Caki2 (cell line): ENCODE results near the gene CLRN1. TPM values are rescaled to one million over a fixed set of nuclear protein-coding genes. Genes with fewer than 3 reads are reported as not detected.

Experiments used
- DNase-seq: peaks from one replicate; pipeline ENCODE4 v3.0.0-alpha.2; 2015; ENCODE audit warnings: low read depth
- in situ Hi-C: cut with HindIII; loops from 2 replicates; pipeline ENCODE4 v1.10.0; 2016; ENCODE audit warnings: low sequenced_read_pairs, low pct_unique_long_range_greater_than_20kb, mixed read lengths
- total RNA-seq: library from RNA; depleted of rRNA; stranded (reverse); fragments of >200 nt; shearing (Covaris generic); gene quantifications from 2 replicates; pipeline ENCODE4 v1.2.3, GENCODE V29; 2014; ENCODE audit warnings: low replicate concordance

CLRN1 gene
- total RNA-seq, 1 experiment from 2014 or later = not detected

DNA sequence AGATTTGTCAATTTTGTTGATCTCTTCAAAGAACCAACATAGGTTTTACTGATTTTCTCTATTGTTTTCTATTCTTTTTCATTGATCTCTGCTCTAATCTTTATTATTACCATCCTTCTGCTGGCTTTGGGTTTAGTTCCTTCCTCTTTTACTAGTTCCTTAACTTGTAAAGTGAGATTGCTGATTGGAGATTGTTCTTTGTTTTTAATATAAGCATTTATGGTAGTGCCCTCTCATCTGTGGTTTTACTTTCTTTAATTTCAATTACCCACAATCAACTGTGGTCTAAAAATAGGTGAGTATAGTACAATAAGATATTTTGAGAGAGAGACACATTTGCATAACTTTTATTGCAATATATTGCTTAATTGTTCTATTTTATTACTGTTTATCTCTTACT is 13.2 kb upstream of the CLRN1 start:
- no peak for DNase-seq
- in situ Hi-C loops = no loop called here

GRCh38 chr3:150984066-150984465 is 11.5 kb upstream of the CLRN1 start:
- in situ Hi-C loops = no loop called here
- no peak for DNase-seq

GRCh38 chr3:150978566-150979148 is 6.1 kb upstream of the CLRN1 start:
- no peak for DNase-seq
- in situ Hi-C loops = no loop called here

DNA sequence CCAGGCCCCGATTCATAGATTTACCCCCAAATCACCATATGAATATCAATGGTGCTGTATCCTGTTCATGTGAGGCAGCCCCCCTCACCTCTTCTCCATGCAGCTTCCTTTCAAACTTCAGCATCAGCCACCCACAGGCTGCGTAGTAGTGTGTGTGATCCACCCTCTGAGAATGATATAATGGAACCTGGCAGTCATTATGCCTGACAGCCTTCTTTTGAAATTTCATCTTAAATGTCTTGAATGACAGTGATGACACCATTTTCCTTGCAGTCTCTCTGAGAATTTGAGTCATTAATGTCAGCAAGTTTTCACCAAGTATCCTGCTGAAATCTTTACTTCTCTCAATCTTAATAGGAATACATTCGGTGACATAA is 3.5 kb upstream of the CLRN1 start:
- in situ Hi-C loops = no loop called here
- DNase-seq = no peak

DNA sequence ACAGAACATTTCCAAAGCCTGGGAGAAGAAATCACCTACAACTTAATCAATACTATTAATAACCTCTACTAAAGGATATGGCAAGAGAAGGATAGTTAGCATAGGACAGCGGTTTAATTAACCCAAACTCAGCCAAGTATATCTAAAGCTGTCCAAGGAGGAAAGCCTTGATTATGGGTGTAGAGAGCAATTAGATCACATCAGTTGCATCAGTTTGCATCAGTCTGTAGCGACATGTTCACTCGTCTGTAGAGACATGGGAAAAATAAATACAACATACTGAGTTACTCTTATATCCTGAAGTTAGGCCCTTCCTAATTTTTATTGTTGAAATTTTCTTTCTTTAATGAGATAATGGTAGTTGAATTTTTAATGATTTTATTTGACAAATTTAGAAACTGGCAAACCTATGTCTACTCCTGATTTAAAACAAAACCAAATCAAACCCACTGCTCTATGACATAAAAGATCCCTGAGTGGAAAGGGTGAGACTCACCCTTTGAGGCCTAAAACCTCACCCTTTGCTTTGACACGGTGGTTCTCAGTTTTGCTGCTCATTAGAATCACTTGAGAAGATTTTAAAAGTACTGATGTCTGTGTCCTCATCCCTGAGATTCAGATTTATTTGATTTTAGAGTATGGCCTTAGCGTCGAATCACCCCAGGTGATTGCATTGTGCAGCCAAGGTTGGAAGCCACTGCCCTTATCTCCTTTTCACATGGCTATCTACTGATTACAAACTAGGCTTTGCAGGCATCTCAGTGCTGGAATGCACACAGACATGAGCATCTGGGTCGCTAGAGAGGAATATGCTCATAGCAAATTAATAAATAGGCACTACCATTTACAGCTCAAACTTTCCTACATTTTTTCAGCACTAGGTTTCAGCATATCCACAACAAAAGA is 2.8 kb upstream of the CLRN1 start:
- in situ Hi-C loops = no loop called here

DNA sequence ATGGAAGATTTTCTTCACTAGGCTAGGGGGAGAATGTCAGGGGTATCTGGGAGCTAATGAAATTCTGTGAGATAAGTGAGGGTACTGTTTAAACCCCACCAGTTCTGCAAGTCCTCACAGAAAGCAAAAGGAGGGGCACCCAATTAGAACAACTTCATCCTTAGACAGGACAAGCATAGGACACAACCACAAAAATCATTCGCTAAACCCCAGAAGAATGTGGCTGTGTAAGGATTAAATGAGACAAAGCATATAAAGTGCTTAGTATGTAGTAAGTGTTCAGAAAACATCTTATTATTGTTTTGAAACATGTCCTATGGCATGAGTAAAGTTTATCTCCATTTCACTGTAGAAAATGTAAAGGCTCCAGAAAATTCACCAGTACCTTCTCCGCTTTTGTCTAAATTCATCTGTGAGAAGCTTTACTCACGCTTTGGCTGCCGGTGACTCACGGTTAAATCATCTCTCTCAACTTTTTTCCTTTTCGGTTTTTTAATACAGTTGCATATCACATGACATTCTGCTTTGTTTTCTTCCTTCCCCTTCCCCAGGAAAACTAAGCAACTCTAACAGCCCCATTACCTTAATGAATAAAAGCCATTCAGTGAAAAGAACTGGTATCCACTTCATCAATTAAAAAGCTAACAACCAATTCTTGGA is 1.7 kb downstream of the CLRN1 start:
- in situ Hi-C loops = no loop called here
- peak; percentile 27 for DNase-seq

More for the DNA sequence above, 2.8 kb upstream of the CLRN1 start:
- DNase-seq = no peak

GRCh38 chr3:150968341-150969035 is 4.0 kb downstream of the CLRN1 start:
- DNase-seq = no peak
- in situ Hi-C loops = no loop called here

DNA sequence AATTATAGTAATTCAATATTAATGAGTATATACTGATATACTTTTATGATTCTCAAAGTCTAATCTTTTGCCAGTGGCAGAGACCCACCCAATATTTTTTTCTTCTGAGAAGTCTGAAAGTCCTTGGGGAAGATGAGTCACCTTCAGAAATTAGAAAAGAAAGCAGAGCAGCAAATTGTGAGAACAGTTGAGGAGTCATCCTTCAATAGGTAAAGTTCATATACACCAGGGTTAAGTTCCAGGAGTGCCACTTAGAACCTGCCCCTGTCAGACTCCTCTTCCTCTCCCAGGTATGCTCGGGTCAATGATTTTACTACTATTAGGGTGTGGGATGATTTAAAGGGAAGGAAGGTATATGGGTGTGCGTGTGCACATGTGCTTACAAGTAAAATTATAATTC is 7.1 kb downstream of the CLRN1 start:
- no peak for DNase-seq
- in situ Hi-C loops = no loop called here

DNA sequence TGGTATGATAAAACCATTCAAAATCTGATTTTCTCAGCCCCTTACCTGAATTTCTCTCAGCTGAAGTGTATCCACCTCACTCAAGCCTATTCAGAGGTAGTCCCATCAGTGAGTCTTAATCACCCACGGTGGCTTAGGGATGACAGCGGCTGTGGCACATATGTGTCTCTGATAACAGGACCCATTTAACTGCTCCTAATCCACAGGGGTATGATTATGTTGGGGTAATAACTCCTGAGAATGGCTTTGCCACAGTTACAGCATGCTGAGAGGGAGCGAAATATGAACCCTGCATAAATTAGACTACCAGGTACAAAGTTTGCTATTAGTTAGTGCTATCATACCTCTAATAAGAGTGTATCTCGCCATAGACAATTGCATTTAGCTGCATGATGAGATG is 10.6 kb downstream of the CLRN1 start:
- in situ Hi-C loops = no loop called here
- DNase-seq = no peak

DNA sequence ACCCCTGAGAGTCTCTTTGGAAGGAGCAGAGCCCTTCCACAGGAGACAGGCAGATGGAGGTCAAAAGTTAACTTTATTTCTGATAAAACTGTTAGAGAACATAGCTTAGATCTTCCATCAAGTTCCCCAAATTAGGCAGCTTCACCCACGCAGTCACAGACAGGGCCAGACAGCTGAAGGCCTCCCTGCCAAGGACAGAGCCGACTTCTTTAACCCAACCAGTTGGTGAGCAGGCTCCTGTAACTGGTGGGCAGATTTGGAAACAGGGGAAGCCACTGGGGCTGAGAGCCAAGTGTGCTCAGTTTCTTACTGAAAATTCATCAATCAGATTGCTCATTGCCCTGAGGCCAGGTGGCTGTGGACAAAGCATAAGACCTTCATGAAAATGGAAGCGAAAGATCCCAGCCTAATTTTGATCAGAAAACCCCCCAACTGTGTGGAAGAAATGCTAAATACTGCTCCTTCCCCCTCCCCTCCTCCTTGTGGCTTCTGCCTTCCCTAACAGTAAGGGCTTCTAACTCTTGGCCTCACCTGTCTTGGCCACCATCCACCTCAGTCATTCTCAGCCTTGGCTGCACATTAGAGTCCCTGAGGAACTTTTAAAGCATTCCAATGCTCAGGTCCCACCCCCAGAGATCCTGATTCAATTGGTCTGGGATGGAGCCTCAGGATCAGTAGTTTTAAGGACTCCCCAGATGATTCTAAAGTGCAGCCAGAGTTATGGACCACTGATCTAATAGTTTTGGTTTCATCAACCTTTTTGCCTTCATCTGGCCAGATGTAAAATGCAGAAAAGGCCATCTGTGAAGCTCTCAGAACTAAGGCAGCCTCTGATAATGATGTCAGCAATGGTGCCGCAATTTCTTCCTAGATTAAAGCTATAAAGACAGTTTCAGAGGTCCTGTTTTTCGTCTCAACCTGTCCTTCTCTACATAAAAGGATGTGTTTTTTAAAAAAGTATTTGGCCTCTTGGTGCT is 11.5 kb downstream of the CLRN1 start:
- in situ Hi-C loops = no loop called here

GRCh38 chr3:150958683-150959082 is 13.8 kb downstream of the CLRN1 start:
- in situ Hi-C loops = no loop called here
- no peak for DNase-seq

More for the DNA sequence above, 11.5 kb downstream of the CLRN1 start:
- no peak for DNase-seq

GRCh38 chr3:150956376-150956775 is 16.2 kb downstream of the CLRN1 start:
- no peak for DNase-seq
- in situ Hi-C loops = no loop called here

GRCh38 chr3:150951923-150952322 is 20.6 kb downstream of the CLRN1 start:
- DNase-seq = no peak
- in situ Hi-C loops = no loop called here

DNA sequence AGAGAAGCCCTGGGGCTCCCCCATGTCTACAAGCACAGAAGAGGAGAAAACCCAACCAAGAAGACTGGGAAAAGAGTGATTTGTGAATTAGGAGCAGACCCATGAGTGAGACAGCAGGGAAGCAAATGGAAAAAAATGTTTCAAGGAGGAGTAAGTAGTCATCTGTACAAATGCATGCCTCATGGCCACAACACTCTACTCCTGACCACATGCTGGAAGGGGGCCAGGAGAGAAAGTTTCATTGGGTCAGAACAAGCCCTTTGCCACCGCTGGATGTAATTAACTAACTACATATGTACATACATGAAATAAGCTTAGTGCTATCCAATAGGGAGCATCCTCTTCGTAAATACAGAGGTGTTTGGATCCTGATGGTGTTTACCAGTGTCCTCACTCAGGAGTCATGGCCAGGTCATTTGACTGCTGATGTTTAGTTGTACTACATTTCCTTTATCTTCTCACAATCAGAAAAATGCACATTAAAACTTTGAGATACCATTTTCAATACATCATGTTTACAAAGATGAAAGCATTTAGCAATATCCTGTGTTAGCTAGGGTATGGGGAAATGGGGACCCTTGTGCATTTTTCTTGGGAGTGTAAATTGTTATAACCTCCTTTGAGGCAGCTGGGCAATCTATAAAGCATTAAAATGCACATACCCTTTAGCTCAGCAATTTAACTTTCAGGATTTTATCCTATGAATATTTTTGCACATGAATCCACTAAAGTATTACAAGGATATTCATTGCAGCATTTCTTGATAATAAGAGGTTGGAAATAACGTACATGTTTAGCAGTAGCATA is 27.1 kb downstream of the CLRN1 start:
- no peak for DNase-seq

DNA sequence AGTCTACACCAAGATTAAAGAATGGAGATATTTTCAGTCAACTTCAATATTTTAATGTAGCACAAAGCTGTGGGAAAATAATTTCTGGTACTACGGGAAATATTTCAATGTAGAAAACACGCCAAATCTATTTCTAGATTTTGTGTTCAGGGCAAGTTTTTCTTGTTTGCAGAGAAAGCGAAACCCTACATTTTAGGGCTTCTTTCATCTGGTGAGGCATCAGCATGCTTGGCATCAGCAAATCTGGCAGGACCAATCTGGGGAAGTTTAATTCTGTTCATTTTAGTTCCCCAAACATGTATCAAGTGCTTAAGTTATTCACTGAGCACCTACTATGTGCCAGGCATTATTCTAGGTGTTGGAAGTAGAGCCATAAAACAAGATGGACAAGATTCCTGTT is 30.3 kb downstream of the CLRN1 start:
- in situ Hi-C loops = no loop called here
- no peak for DNase-seq

More for the DNA sequence above, 27.1 kb downstream of the CLRN1 start:
- in situ Hi-C loops = no loop called here

DNA sequence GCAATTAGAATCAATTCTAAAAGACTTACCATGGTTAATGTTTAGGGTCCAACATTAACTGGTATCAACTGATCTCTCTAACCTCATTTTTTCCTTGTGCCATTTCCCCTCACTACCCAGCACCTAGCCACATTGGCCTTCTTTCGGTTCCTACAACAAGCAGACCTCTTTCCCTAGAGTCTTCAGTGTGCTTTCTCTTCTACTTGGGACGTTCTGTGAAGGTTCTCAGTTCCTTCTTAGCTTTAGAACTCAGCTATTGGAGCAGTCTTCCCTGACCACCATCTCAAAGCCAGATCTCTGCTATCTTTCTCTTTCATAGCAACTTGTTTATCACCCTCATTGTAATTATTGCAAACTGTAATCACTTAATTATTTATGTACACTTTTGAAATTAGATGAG is 35.8 kb downstream of the CLRN1 start:
- in situ Hi-C loops = no loop called here
- no peak for DNase-seq

DNA sequence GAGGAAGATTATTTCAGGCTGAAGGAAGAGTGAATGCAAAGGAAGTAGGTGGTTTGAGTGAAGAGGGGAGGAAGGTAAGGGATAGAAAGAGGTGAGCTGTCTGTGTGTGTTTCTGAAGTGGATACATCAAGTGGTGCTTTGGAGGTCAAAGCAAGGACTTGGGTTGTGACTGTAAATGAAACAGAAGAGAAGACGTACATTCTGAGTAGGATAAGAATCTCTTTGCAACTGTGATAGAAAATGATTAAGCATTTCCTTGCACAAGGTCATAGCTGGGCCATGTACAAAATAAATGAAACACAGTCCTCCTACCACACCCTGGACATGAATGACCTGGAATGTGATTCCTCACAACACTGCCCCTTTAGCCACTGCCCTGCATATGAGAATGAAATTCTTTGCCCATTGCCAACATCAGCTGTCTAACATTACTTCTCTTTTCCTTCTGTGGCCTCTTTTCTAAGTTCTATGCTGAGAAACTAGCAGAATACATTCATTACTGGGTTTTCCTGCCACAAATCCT is 39.0 kb downstream of the CLRN1 start:
- DNase-seq = no peak
- in situ Hi-C loops = no loop called here
